Subcutaneous adipose tissue (tissue), 4 donors: ENCODE results near the gene ELMO1. TPM values are rescaled to one million over a fixed set of nuclear protein-coding genes. Genes with fewer than 3 reads are reported as not detected.

Source experiments
- CTCF ChIP-seq: fragments of 450-650 bp; IDR thresholded peaks from one replicate; pipeline ENCODE4 v1.5.1; 2016; ENCODE audit warnings: low read depth, mild to moderate bottlenecking, control low read depth, antibody characterized with exemption, moderate library complexity
- total RNA-seq, 4 donors: library from RNA; depleted of rRNA; stranded (reverse); fragments of >200 nt; gene quantifications; one replicate each; pipeline ENCODE4 v1.1.0, GENCODE V29; 2016

ELMO1 gene
- total RNA-seq, 4 donors from 2014 or later = 97.1 to 129 (median 126) TPM

- no peak for TF ChIP-seq CTCF
Observed at GRCh38 chr7:36925207-36925606, 523.5 kb downstream of the ELMO1 start.

GRCh38 chr7:36923943-36924436 lies 524.7 kb downstream of the ELMO1 start:
- no peak for TF ChIP-seq CTCF

- no peak for TF ChIP-seq CTCF
Observed at GRCh38 chr7:36923185-36923584, 525.5 kb downstream of the ELMO1 start.

GRCh38 chr7:36920433-36920832 lies 528.2 kb downstream of the ELMO1 start:
- TF ChIP-seq CTCF = no peak

- TF ChIP-seq CTCF = no peak
Observed at GRCh38 chr7:36919738-36920137, 528.9 kb downstream of the ELMO1 start.

- no peak for TF ChIP-seq CTCF
Observed at GRCh38 chr7:36918591-36918990, 530.1 kb downstream of the ELMO1 start.

- no peak for TF ChIP-seq CTCF
Observed at GRCh38 chr7:36916619-36917018, 532.0 kb downstream of the ELMO1 start.
